Peyer's patch (tissue), 4 donors: ENCODE data around the gene EML3. TPM values are rescaled to one million over a fixed set of nuclear protein-coding genes. Genes with fewer than 3 reads are reported as not detected.
"Not testable (repeated sequence)": the region's sequence is repeated elsewhere in the genome, so short reads cannot be mapped to it uniquely, and the experiment has no call there.

Experiments
- DNase-seq, 3 donors: peaks; one replicate each; pipeline ENCODE4 v3.0.0-alpha.2; 2017 to 2019
- H3K27ac ChIP-seq, 4 donors: fragments of 200-600 bp; sonication (generic); one replicate each; pipeline ENCODE4 v1.5.1; 2016 to 2019
- H3K27me3 ChIP-seq, 2 donors: fragments of 200-600 bp; sonication (generic); one replicate each; pipeline ENCODE4 v1.5.1; 2019
- H3K36me3 ChIP-seq, 3 donors: fragments of 200-600 bp; sonication (generic); one replicate each; pipeline ENCODE4 v1.5.1; 2016 to 2019
- H3K4me1 ChIP-seq, 4 donors: fragments of 200-600 bp; sonication (generic); one replicate each; pipeline ENCODE4 v1.5.1; 2016 to 2019
- H3K4me3 ChIP-seq, 4 donors: fragments of 200-600 bp; sonication (generic); 1 replicate in 3 of 4; 2 replicates in 1 of 4; pipeline ENCODE4 v1.5.1; 2016 to 2019; ENCODE audit warnings: mild to moderate bottlenecking in 1 of 4
- H3K9me3 ChIP-seq, 4 donors: fragments of 200-600 bp; sonication (generic); one replicate each; pipeline ENCODE4 v1.5.1; 2016 to 2019; ENCODE audit warnings: mild to moderate bottlenecking in 1 of 4
- POLR2A ChIP-seq, 2 donors: fragments of 450-650 bp; IDR thresholded peaks; one replicate each; pipeline ENCODE4 v1.5.1; 2017; ENCODE audit warnings: antibody characterized with exemption in 2 of 2, mild to moderate bottlenecking in 2 of 2, moderate library complexity in 2 of 2
- total RNA-seq, 4 donors: library from RNA; depleted of rRNA; stranded (reverse); fragments of >200 nt; gene quantifications; one replicate each; pipeline ENCODE4 v1.1.0, GENCODE V29; 2016
- TF ChIP-seq, protein P1 (sequence below), 6 experiments: fragments of 450-650 bp in 4 of 6; fragments of 200-600 bp in 2 of 6; sonication (generic) in 1 of 6; IDR thresholded peaks; one replicate each; pipeline ENCODE4 v1.5.1; 2017 to 2019; ENCODE audit warnings: antibody characterized with exemption in 6 of 6, mild to moderate bottlenecking in 3 of 6, moderate library complexity in 1 of 6

The EML3 gene
- total RNA-seq, 4 donors from 2014 or later = 41.3 to 128 (median 59.8) TPM

DNA sequence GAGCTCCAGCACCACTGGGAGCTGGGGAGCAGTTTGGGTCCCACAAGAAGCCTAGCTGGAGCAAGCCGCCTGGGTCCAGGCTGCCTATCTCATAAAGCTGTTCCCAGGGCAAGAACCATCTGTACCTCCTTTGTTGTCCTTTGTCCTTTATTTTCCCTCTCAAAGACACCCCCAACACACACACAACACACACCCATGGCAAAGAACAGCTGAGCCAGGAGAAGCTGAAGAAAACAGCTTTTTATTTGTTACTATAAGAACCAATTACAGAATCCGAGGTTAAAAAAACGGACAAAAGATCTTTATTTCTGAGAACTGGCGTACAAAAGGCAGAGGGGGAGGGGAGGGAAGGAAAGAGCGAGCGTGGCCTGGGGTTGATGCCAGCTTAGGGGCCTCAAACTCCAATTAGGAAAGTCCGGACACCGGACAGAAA is 19.6 kb downstream of the EML3 start:
- peak overlapping the region; percentile 93 to 96 (median 94) for H3K27ac ChIP-seq
- H3K36me3 ChIP-seq = peaks cover 0 to 54% (median 0%) of the 10 kb centered on the region in 3 donors
- peaks cover 0 to 25% (median 10%) of the 10 kb centered on the region in 4 donors for H3K4me1 ChIP-seq
- no peak for DNase-seq
- H3K4me3 ChIP-seq = no peak overlapping the region
- no peaks in the 10 kb centered on the region for H3K27me3 ChIP-seq
- H3K9me3 ChIP-seq = no peaks in the 10 kb centered on the region
- TF ChIP-seq, protein P1, sequence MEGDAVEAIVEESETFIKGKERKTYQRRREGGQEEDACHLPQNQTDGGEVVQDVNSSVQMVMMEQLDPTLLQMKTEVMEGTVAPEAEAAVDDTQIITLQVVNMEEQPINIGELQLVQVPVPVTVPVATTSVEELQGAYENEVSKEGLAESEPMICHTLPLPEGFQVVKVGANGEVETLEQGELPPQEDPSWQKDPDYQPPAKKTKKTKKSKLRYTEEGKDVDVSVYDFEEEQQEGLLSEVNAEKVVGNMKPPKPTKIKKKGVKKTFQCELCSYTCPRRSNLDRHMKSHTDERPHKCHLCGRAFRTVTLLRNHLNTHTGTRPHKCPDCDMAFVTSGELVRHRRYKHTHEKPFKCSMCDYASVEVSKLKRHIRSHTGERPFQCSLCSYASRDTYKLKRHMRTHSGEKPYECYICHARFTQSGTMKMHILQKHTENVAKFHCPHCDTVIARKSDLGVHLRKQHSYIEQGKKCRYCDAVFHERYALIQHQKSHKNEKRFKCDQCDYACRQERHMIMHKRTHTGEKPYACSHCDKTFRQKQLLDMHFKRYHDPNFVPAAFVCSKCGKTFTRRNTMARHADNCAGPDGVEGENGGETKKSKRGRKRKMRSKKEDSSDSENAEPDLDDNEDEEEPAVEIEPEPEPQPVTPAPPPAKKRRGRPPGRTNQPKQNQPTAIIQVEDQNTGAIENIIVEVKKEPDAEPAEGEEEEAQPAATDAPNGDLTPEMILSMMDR (IDR thresholded peaks at IDR 0.05) = no peak
- TF ChIP-seq POLR2A (IDR thresholded peaks at IDR 0.05) = no peak

DNA sequence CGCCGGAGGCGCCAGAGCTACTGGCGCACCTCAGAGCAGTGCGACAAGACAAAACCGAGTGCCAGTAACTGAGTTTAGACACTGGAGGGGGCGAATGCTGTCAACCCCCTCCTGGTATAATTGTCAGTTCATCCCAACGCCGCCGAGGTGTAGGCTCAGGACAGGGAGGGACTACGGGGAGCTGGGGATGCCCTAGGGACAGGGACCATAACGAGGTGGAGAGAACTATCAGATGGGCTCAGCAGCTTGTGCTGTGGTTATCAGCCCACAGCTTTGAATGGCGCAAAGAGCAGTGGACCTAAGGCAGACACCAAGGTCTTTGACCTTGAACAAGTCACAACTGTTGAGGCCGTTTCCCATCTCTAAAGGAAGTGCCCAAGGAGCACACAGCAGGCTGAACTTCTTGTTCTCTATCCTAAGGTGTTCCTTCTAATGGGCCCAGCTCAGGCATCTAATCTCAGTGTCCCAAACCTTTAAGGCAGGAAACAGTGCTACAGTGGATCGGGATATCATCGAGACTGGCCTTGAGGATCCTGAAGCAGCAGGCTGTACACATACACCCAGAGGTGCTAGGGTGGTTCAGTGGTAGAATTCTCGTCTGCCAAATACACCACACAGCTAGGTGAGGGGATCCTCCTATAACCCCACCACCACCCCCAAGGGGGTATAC is 20.3 kb downstream of the EML3 start:
- DNase-seq = no peak
- H3K9me3 ChIP-seq = no peaks in the 10 kb centered on the region
- peak overlapping the region; percentile 93 to 96 (median 94) for H3K27ac ChIP-seq
- peak overlapping the region; percentile 47 to 85 (median 68) for H3K4me3 ChIP-seq
- H3K27me3 ChIP-seq = no peaks in the 10 kb centered on the region
- H3K36me3 ChIP-seq = peaks cover 0 to 53% (median 0%) of the 10 kb centered on the region in 3 donors
- TF ChIP-seq POLR2A (IDR thresholded peaks at IDR 0.05) = no peak
- TF ChIP-seq, protein P1 (IDR thresholded peaks at IDR 0.05) = no peak
- peaks cover 0 to 25% (median 10%) of the 10 kb centered on the region in 4 donors for H3K4me1 ChIP-seq

DNA sequence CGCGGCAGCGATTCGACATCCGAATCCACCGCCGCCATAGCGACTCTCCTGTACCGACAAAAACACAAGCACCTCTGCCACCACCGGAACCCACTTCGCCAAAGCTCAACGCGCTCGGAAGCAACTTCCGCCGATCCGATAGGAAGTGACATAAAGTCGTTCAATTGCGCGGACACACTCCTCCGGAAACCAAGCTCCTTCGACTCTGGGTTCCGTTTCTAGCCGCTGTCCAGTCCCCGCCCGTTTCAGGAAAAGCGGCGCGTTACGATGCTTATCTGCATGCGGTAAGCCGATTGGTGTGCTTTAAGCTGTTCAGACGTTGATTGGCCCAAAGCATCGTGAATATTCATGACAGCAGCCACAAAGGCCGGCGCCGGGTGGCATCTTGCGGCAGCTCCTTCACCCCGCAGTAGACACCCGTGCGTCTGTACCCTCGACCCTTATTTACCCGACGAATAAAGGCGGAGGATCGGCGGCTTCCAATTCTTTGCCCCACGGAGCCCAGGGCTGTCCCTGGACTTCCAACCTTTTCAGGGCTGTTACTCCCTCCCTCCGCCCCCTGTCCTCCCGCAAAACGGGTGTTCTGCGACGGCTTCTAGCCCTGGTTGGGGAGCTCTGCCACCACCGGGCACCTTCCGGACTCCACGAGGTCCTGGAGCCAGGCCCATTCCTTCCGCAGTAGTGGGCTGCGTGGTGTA is 21.0 kb downstream of the EML3 start, which contains the start of gene TUT1:
TUT1 (minus strand) TSS at position 76 of the 698 bp plus-strand sequence; CDS start at position 38, 38 bp downstream.
- H3K9me3 ChIP-seq = no peaks in the 10 kb centered on the region
- peaks cover 0 to 53% (median 0%) of the 10 kb centered on the region in 3 donors for H3K36me3 ChIP-seq
- no peaks in the 10 kb centered on the region for H3K27me3 ChIP-seq
- peaks cover 0 to 25% (median 10%) of the 10 kb centered on the region in 4 donors for H3K4me1 ChIP-seq
- H3K4me3 ChIP-seq = peak within 1 kb of the TSS; percentile 47 to 85 (median 68)
- H3K27ac ChIP-seq = peak within 1 kb of the TSS; percentile 93 to 96 (median 94)
- DNase-seq = peak; percentile 94 to 99 (median 96)
- TF ChIP-seq, protein P1 (IDR thresholded peaks at IDR 0.05) = peak in 1 of 6 experiments; percentile 17
- peak; percentile 71 to 93 for TF ChIP-seq POLR2A (IDR thresholded peaks at IDR 0.05)

DNA sequence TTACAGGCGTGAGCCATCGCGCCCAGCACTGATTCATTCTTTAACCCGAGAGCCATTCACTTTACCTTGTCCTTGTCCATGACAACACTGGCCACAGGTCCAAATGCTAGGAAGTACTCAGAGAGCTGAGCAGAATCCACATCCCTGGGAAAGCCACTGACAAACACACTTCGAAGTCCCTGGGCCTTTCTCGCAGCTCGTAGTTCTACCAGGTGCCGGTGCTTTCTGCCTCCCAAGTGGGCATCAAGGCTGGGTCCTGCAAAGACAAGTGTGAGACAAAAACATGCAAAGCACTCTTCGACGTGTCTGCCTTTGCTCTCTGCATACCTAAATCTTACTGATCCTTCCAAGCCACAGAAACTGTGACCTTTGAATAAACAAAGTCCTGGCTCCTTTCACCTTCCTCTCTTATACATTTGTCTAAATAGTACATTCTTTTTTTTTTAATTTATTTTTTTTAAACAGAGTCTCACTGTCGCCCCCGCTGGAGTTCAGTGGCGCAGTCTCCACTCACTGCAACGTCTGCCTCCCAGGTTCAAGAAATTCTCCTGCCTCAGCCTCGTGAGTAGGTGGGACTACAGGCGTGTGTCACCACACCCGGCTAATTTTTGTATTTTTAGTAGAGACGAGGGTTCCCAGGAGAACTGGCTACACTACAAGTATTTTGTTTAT is 23.5 kb downstream of the EML3 start:
- Histone ChIP-seq H3K36me3 (peaks cover 0 to 53% (median 0%) of the 10 kb centered on the region in 3 donors), H3K4me1 (peaks cover 0 to 25% (median 10%) of the 10 kb centered on the region in 4 donors), H3K27ac (no peak overlapping the region), H3K4me3 (no peak overlapping the region), H3K9me3 (no peaks in the 10 kb centered on the region), H3K27me3 (no peaks in the 10 kb centered on the region)
- DNase-seq = no peak
- TF ChIP-seq POLR2A (IDR thresholded peaks at IDR 0.05) = no peak
- TF ChIP-seq, protein P1 (IDR thresholded peaks at IDR 0.05) = no peak

DNA sequence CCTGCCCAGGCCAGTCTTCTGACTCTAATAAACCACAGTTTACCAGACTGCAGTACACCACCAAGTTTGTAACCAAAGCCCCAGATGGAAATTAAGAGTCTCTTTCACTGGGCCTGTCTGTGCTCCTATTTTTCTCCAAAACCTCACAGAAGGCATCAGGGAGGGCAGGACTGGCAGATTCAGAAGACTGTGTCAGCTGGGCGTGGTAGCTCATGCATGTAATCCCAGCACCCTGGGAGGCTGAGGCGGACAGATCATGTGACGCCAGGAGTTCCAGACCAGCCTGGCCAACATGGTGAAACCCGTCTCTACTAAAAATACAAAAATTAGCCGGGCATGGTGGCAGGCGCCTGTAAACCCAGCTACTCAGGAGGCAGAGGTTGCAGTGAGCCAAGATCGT is 27.2 kb downstream of the EML3 start:
- H3K27ac ChIP-seq, DNase-seq, H3K9me3 ChIP-seq, H3K4me1 ChIP-seq, H3K4me3 ChIP-seq, H3K27me3 ChIP-seq: not testable (repeated sequence)
- peaks cover 0 to 69% (median 0%) of the 10 kb centered on the region in 3 donors for H3K36me3 ChIP-seq

DNA sequence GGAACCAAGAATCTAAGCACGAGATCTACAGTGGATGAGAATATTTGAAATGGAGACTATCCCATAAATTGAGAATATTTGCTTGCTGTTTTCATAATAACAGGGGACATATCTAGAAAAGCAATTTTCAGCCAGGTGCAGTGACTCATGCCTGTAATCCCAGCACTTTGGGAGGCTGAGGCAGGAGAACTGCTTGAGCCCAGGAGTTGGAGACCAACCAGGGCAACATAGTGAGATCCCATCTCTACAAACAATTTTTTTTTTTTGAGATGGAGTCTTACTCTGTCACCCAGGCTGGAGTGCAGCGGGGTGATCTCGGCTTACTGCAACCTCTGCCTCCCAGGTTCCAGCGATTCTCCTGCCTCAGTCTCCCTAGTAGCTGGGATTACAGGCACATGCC is 30.8 kb downstream of the EML3 start:
- not testable (repeated sequence) for H3K27me3 ChIP-seq, H3K4me1 ChIP-seq, H3K4me3 ChIP-seq, H3K27ac ChIP-seq, H3K9me3 ChIP-seq, DNase-seq
- peaks cover 0 to 73% (median 0%) of the 10 kb centered on the region in 3 donors for H3K36me3 ChIP-seq
